Fibroblast of mammary gland (primary cell): Measurements from ENCODE around the gene ABHD5.

ENCODE experiments used
- DNase-seq: peaks from one replicate; pipeline ENCODE4 v3.0.0-alpha.2; 2010; ENCODE audit warnings: low read depth
- H3K4me3 ChIP-seq: 2 replicates; pipeline ENCODE4 v1.5.1; 2011; ENCODE audit warnings: low read depth, mild to moderate bottlenecking, low read length, moderate library complexity; ENCODE audit not compliant: control insufficient read depth
- TF ChIP-seq, protein P1 (sequence below): conservative IDR thresholded peaks from 2 replicates; pipeline ENCODE4 v1.5.1; 2011; ENCODE audit warnings: low read depth, low read length, inconsistent platforms; ENCODE audit not compliant: control insufficient read depth, insufficient read depth

Gene ABHD5

DNA sequence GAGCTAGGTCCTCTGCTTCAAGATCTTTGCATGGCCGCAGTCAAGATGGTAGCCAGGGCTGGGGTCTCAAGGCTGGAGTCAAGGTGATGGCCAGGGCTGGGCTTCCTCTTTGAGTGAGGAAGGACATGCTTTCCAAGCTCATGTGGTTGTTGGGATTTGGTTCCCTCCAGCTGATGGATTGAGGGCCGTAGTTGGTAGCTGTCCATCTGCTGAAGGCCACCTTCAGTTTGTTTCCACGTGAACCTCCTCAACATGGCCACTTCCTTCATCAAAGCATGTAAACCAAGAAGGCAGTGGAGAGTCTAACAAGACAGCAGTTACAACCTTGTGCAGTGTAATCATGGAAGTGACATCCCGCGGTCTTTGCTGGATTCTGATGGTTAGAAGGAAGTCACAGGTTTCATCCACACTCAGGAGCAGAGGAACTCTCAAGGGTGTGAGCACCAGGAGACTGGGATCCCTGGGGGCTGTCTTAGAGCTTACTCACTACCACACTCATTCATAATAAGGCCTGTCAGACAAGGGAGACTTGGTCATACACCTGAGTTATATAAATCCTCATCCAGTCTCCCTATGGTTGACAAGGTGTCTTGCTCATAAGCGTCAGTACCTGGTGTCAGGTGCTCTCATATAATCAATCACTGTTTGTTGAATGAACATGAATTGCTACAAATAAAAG is 42.1 kb downstream of the ABHD5 start:
- TF ChIP-seq, protein P1, sequence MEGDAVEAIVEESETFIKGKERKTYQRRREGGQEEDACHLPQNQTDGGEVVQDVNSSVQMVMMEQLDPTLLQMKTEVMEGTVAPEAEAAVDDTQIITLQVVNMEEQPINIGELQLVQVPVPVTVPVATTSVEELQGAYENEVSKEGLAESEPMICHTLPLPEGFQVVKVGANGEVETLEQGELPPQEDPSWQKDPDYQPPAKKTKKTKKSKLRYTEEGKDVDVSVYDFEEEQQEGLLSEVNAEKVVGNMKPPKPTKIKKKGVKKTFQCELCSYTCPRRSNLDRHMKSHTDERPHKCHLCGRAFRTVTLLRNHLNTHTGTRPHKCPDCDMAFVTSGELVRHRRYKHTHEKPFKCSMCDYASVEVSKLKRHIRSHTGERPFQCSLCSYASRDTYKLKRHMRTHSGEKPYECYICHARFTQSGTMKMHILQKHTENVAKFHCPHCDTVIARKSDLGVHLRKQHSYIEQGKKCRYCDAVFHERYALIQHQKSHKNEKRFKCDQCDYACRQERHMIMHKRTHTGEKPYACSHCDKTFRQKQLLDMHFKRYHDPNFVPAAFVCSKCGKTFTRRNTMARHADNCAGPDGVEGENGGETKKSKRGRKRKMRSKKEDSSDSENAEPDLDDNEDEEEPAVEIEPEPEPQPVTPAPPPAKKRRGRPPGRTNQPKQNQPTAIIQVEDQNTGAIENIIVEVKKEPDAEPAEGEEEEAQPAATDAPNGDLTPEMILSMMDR, result no peak
- no peak for DNase-seq

DNA sequence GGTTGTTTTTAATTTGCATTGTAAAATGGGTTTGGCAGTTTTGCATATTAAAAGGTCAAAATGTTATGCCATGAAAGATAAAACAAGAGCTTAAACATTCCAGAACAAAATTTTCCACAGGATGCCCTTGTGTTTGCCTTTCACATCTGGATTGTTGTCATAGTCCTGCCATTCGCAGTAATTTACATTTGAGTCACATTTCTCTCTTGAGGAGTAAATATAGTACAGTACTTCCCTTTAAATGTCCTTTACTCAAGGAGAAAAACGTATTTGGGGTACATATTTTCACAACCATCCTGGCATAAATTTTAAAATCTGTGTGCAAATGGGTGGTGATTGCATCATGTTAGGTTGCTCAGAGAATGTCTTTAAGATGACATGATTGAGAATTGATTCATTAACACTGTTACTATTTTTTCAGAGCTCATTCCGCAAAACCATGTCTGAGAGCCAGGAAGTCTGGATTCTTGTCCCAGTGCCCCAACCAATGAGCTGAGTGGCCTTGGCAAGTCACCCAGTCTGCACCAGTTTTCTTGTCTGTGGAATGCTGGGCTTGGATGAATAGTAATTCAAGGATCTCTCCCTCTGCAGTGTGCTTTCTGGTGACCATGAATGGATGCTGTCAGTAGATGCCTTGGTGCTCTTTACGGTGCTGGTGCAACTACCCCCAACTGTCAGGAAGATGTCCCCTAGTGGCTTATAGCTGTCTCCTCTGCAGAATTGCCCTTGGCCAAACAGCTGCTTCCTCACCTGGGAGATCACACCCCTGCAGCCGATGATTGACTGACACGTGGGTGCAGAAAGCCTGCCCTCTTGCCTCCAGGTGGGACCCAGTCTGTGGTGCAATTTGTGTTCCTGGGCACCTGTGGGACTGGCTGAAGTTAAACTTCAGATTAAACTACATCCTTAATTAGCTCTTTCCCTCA is 43.0 kb downstream of the ABHD5 start:
- H3K4me3 ChIP-seq, result no peak overlapping the region
- TF ChIP-seq, protein P1, result no peak
- DNase-seq, result peak; percentile 63

More for the DNA sequence above, 42.1 kb downstream of the ABHD5 start:
- H3K4me3 ChIP-seq, result no peak overlapping the region

DNA sequence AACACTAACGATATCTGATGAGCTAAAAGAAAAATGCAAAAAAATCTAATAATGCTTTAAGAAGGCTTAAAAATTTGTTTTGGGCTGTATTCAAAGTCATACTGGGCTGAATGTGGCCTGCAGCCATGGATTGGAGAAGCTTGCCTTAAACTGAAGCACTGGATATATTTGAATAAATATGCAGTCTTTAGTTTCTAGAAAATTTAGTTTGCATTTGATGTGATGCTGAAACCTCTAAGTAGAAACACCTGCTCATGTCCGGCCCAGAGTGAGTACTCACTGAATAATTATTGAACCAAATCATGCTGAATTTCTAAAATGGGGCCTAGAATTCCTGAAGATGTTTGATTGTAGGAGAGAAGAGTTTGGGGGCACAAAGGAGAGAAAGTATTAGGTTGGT is 43.9 kb downstream of the ABHD5 start:
- TF ChIP-seq, protein P1, result no peak
- H3K4me3 ChIP-seq, result no peak overlapping the region
- no peak for DNase-seq

DNA sequence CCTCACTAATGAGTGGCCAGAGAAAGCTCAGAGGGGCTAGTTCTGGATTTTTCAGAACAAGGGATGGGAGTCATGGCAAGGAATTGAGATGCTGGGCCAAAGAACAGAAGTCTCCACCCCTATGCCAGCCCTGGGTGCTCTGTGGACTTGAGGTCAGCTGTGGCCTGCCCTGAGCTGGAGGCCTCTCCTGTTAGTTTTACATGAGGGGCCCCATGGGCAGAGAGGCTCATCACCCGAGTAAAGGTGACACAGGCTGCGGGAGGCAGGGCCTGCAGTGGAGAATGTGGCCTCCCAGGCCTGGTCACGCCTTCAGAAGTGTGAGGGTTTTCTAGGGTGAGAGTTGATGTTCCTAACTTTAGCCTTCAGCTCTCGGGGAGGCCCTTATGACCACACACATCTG is 44.9 kb downstream of the ABHD5 start:
- DNase-seq, result no peak
- H3K4me3 ChIP-seq, result no peak overlapping the region
- TF ChIP-seq, protein P1, result no peak

DNA sequence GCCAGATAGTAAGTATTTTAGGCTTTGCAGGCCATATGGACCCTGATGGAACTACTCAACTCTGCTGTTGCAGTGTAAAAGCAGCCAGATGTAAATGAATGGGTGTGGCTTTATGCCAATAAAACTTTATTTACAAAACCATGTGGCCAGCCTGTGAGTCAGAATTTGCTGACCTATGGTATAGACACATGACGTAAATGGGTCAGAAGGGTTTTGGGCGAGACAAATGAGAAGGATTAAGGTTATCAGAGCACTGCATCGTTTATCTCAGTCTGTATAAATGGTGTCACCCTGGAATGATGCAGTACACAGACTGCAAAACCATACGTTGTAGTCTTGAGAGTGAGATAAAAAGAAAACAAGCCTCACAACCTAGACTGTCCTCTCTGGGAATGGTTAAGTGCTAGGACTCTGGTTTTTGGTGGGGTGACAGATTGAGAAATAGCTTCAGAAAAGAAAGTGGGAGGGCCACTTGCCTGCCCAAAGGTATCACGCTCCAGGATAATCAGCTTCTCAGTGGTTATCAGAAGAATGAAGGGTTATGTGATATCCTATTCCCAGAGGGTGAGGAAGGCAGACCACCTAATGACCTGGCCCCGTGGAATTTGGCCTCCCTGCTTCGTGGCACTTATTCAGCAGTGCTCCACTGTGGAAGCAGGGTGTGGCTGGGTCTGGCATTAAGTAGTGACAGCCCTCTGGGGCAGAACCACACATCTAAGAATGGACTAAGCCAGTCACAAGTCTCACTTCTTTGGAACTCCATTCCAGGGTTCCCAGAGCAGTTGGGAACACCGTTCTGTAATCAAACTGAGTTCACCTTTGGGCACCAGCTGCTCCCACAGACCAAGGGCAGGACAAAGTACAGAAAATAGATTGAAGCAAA is 46.1 kb downstream of the ABHD5 start:
- DNase-seq, result peak; percentile 65
- TF ChIP-seq, protein P1, result no peak
- no peak overlapping the region for H3K4me3 ChIP-seq

DNA sequence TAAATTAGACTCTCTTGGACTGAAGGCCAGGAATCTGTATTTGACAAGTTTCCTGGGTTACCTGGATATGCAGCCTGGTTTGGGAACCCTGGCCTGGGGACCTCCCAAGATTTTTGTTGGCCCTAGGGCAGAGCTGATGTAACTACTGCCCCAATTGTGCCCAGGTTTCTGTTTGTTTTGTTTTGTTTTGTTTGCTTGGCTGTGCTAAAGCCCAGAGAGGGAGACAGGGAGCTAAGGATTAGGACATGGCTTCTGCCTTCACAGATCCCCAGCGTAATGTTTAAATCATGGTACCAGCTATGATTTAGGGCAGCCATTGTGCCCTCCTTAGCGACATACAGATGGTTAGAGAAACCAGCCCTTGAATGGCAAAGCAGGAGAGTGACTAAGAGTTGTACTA is 47.6 kb downstream of the ABHD5 start:
- no peak overlapping the region for H3K4me3 ChIP-seq
- DNase-seq, result no peak
- TF ChIP-seq, protein P1, result no peak
